OCI-LY7 (cell line): ENCODE data around the gene ERC1. TPM values are rescaled to one million over a fixed set of nuclear protein-coding genes. Genes with fewer than 3 reads are reported as not detected.

Experiments
- BruUV-seq: library from RNA; stranded (reverse); fragments of 400-500 nt; replicated peaks from 2 replicates; lab custom pipeline; 2021; lab: Mats Ljungman, UMichigan
- CTCF ChIA-PET: fragments of 300-600 bp; sonication (Branson Sonifier 250); formaldehyde crosslinking; loops from one replicate; lab custom pipeline; 2022; ENCODE audit warnings: antibody characterized with exemption; ENCODE audit not compliant: unreplicated experiment; lab: Charles Lee
- POLR2A ChIA-PET: fragments of 300-600 bp; sonication (Branson Sonifier 250); formaldehyde crosslinking; loops from one replicate; lab custom pipeline; 2022; ENCODE audit warnings: antibody characterized with exemption; lab: Charles Lee
- DNase-seq: peaks from one replicate; pipeline ENCODE4 v3.0.0-alpha.2; 2015; ENCODE audit warnings: low spot score
- H2AFZ ChIP-seq: fragments of 200-600 bp; sonication (generic), shearing (Covaris generic); 2 replicates; pipeline ENCODE4 v1.6.1; 2014; ENCODE audit warnings: mild to moderate bottlenecking, antibody characterized with exemption, low read length, moderate library complexity
- H3K27ac ChIP-seq: fragments of 200-600 bp; sonication (generic); 2 replicates; pipeline ENCODE4 v1.5.1; 2014; ENCODE audit warnings: mixed run types, low read depth, mild to moderate bottlenecking, moderate library complexity, low read length, inconsistent platforms; ENCODE audit not compliant: poor library complexity, severe bottlenecking
- H3K36me3 ChIP-seq: fragments of 200-600 bp; sonication (generic); 2 replicates; pipeline ENCODE4 v1.6.1; 2014; ENCODE audit warnings: mild to moderate bottlenecking, antibody characterized with exemption, low read length, moderate library complexity, mixed read lengths; ENCODE audit not compliant: insufficient read depth
- H3K4me1 ChIP-seq: fragments of 200-600 bp; sonication (generic); 2 replicates; pipeline ENCODE4 v1.5.1; 2014; ENCODE audit warnings: mild to moderate bottlenecking, low read length; ENCODE audit not compliant: insufficient read depth, poor library complexity, severe bottlenecking
- H3K4me2 ChIP-seq: fragments of 200-600 bp; sonication (generic); 2 replicates; pipeline ENCODE4 v1.6.1; 2014; ENCODE audit warnings: mild to moderate bottlenecking, low read length
- H3K4me3 ChIP-seq: fragments of 200-600 bp; sonication (generic); 2 replicates; pipeline ENCODE4 v1.5.1; 2014; ENCODE audit warnings: mild to moderate bottlenecking, low read depth, low read length; ENCODE audit not compliant: poor library complexity, severe bottlenecking
- H3K79me2 ChIP-seq: fragments of 200-600 bp; sonication (generic); 2 replicates; pipeline ENCODE4 v1.6.1; 2016; ENCODE audit warnings: low read depth, mild to moderate bottlenecking, low read length, moderate library complexity, mixed read lengths; ENCODE audit not compliant: insufficient read depth
- H3K9me2 ChIP-seq: fragments of 200-600 bp; sonication (generic); 2 replicates; pipeline ENCODE4 v1.6.1; 2016; ENCODE audit warnings: mild to moderate bottlenecking, low read length, mixed read lengths; ENCODE audit not compliant: insufficient read depth
- H3K9me3 ChIP-seq: fragments of 200-600 bp; sonication (generic); 2 replicates; pipeline ENCODE4 v1.6.1; 2014; ENCODE audit warnings: mild to moderate bottlenecking, mixed run types, low read length, mixed read lengths
- H4K20me1 ChIP-seq: fragments of 200-600 bp; sonication (generic); 2 replicates; pipeline ENCODE4 v1.6.1; 2014; ENCODE audit warnings: mild to moderate bottlenecking, antibody characterized with exemption, low read length, moderate library complexity, mixed read lengths; ENCODE audit not compliant: insufficient read depth
- EZH2phosphoT487 ChIP-seq: fragments of 200-600 bp; sonication (generic); IDR thresholded peaks from 2 replicates; pipeline ENCODE4 v1.6.1; 2018; ENCODE audit warnings: low read depth, borderline replicate concordance, mild to moderate bottlenecking, mixed run types, antibody characterized with exemption, low read length, moderate library complexity, mixed read lengths
- intact Hi-C: fragments of 100-400 bp; cut with micrococcal nuclease; formaldehyde crosslinking; loops from one replicate; pipeline ENCODE4 v1.10.0; 2022; ENCODE audit not compliant: unreplicated experiment
- total RNA-seq, 2 experiments: library from RNA; depleted of rRNA in 1 of 2; stranded (reverse); fragments of >200 nt in 1 of 2; shearing (Covaris generic) in 1 of 2; gene quantifications; 2 replicates each; pipeline ENCODE4 v1.2.3, GENCODE V29; 2014 to 2022
- TF ChIP-seq, protein P1 (sequence below): fragments of 200-600 bp; sonication (generic); conservative IDR thresholded peaks from 2 replicates; pipeline ENCODE4 v1.5.1; 2014; ENCODE audit warnings: mild to moderate bottlenecking, antibody characterized with exemption, low read length, moderate library complexity, mixed read lengths

Gene ERC1
- total RNA-seq, 2 experiments from 2014 or later, result 26.9 to 86.9 TPM

DNA sequence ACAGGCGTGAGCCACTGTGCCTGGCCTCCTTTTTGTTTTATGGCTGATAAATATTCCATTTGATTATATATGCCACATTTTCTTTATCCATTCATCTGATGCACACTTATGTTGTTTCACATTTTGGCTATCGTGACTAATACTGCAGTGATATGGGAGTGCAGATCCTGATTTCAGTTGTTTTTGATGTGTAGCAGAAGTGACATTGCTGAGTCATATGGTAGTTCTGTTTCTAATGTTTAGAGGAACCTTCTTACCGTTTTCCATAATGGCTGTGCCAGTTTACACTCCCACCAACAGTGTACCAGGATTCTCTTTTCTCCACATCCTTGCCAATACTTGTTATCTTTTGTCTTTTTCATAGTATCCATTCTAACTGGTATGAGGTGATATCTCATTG, 235.9 kb downstream of the ERC1 start:
- ChIA-PET POLR2A (no interaction called here), CTCF (no interaction called here)
- intact Hi-C loops, result no loop called here
- no peak for TF ChIP-seq EZH2phosphoT487
- TF ChIP-seq, protein P1, sequence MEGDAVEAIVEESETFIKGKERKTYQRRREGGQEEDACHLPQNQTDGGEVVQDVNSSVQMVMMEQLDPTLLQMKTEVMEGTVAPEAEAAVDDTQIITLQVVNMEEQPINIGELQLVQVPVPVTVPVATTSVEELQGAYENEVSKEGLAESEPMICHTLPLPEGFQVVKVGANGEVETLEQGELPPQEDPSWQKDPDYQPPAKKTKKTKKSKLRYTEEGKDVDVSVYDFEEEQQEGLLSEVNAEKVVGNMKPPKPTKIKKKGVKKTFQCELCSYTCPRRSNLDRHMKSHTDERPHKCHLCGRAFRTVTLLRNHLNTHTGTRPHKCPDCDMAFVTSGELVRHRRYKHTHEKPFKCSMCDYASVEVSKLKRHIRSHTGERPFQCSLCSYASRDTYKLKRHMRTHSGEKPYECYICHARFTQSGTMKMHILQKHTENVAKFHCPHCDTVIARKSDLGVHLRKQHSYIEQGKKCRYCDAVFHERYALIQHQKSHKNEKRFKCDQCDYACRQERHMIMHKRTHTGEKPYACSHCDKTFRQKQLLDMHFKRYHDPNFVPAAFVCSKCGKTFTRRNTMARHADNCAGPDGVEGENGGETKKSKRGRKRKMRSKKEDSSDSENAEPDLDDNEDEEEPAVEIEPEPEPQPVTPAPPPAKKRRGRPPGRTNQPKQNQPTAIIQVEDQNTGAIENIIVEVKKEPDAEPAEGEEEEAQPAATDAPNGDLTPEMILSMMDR, result no peak
- peaks cover 19% of the 10 kb centered on the region for H3K36me3 ChIP-seq
- DNase-seq, result no peak
- 0 out of 2 replicates have a peak, but pooled peaks cover 3% of the 10 kb centered on the region for H3K9me3 ChIP-seq
- H4K20me1 ChIP-seq, result no peaks in the 10 kb centered on the region
- H3K9me2 ChIP-seq, result no peaks in the 10 kb centered on the region
- no peak overlapping the region for H3K27ac ChIP-seq
- H3K79me2 ChIP-seq, result peaks cover 1% of the 10 kb centered on the region; the same call in 1 of the 2 replicates
- no peak overlapping the region for H2AFZ ChIP-seq
- no peaks in the 10 kb centered on the region for H3K4me1 ChIP-seq
- H3K4me2 ChIP-seq, result no peak overlapping the region
- no peak overlapping the region for H3K4me3 ChIP-seq
- no TSS peak for BruUV-seq

DNA sequence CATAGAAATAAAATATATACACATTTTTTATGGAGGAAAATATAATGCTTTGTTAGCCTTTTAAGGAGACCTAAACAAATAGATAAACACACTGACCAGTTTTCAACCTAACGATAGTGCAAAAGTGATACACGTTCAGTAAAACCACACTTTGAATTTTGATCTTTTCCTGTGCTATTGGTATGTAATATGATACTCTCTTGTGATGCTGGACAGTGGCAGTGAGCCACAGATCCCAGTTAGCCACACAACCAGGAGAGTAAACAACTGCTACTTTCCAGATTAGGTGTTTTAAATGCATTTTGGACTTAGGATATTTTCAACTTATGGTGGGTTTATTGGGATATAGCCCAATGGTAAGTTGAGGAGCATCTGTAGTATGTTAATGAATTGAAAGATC, 243.1 kb downstream of the ERC1 start:
- no peak overlapping the region for H3K4me3 ChIP-seq
- no peak overlapping the region for H2AFZ ChIP-seq
- ChIA-PET CTCF (no interaction called here), POLR2A (no interaction called here)
- no TSS peak for BruUV-seq
- intact Hi-C loops, result no loop called here
- no peaks in the 10 kb centered on the region for H3K4me1 ChIP-seq
- TF ChIP-seq EZH2phosphoT487, result no peak
- TF ChIP-seq, protein P1, result no peak
- H3K4me2 ChIP-seq, result no peak overlapping the region
- no peak for DNase-seq
- 0 out of 2 replicates have a peak, but pooled peaks cover 3% of the 10 kb centered on the region for H3K9me3 ChIP-seq
- H3K36me3 ChIP-seq, result peaks cover 26% of the 10 kb centered on the region
- H3K79me2 ChIP-seq, result peaks cover 16% of the 10 kb centered on the region; the same call in 1 of the 2 replicates
- no peaks in the 10 kb centered on the region for H4K20me1 ChIP-seq
- H3K9me2 ChIP-seq, result no peaks in the 10 kb centered on the region
- H3K27ac ChIP-seq, result no peak overlapping the region

DNA sequence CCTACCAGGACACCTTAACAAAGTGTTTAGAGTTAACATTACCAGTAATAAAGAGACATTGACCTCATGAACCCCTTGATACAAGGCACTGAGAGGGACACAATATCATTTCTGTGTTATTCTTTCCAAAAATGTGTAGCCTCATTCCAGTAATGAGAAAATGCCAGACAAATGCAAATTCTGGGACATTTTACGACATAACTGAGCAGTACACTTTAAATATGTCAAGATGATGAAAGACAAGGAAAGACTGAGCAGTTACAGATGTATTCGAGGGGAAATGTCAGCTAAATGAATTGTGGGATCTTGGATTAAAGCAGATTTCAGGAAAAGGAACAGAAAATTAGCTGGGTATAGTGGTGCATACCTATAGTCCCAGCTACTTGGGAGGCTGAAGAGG, 255.6 kb downstream of the ERC1 start:
- intact Hi-C loops, result no loop called here

More for the DNA sequence above, 255.6 kb downstream of the ERC1 start:
- Histone ChIP-seq H3K4me3 (no peak overlapping the region), H3K36me3 (no peaks in the 10 kb centered on the region; the same call in 1 of the 2 replicates), H4K20me1 (no peaks in the 10 kb centered on the region), H3K4me1 (no peaks in the 10 kb centered on the region), H2AFZ (no peak overlapping the region), H3K9me2 (no peaks in the 10 kb centered on the region), H3K4me2 (no peak overlapping the region), H3K27ac (no peak overlapping the region), H3K79me2 (no peaks in the 10 kb centered on the region), H3K9me3 (no peaks in the 10 kb centered on the region)
- ChIA-PET POLR2A (interaction anchor here (1.8 kb wide), 1 partner anchor 40 kb away, joined by 4 read pairs; no protein-coding TSS in a partner anchor), CTCF (no interaction called here)
- BruUV-seq, result no TSS peak
- no peak for TF ChIP-seq EZH2phosphoT487
- TF ChIP-seq, protein P1, result no peak
- no peak for DNase-seq
